BLaER1 (cell line): Measurements from ENCODE around the gene CFAP299.

Source experiments
- H3K27ac ChIP-seq: shearing (Covaris generic); formaldehyde crosslinking; 2 replicates; pipeline ENCODE4 v1.8.1; 2022
- H3K27me3 ChIP-seq: shearing (Covaris generic); formaldehyde crosslinking; 2 replicates; pipeline ENCODE4 v1.8.1; 2022
- H3K36me3 ChIP-seq: shearing (Covaris generic); formaldehyde crosslinking; 2 replicates; pipeline ENCODE4 v1.8.1; 2022
- H3K4me1 ChIP-seq: shearing (Covaris generic); formaldehyde crosslinking; 2 replicates; pipeline ENCODE4 v1.8.1; 2022
- H3K4me2 ChIP-seq: shearing (Covaris generic); formaldehyde crosslinking; 2 replicates; pipeline ENCODE4 v1.8.1; 2022
- H3K4me3 ChIP-seq: shearing (Covaris generic); formaldehyde crosslinking; 2 replicates; pipeline ENCODE4 v1.8.1; 2022
- H3K9ac ChIP-seq: shearing (Covaris generic); formaldehyde crosslinking; 2 replicates; pipeline ENCODE4 v1.8.1; 2022
- H3K9me3 ChIP-seq: shearing (Covaris generic); formaldehyde crosslinking; 2 replicates; pipeline ENCODE4 v1.8.1; 2022
- H4K20me1 ChIP-seq: shearing (Covaris generic); formaldehyde crosslinking; 2 replicates; pipeline ENCODE4 v1.8.1; 2022
- Cebpa-rat ChIP-seq: shearing (Covaris generic); IDR thresholded peaks from 2 replicates; pipeline ENCODE4 v1.8.1; 2022

The CFAP299 gene

GRCh38 chr4:80809039-80809729 lies 473.7 kb downstream of the CFAP299 start:
- Histone ChIP-seq H3K27me3 (no peaks in the 10 kb centered on the region), H4K20me1 (no peaks in the 10 kb centered on the region)
- TF ChIP-seq Cebpa-rat, result no peak

GRCh38 chr4:80811406-80811805 lies 475.9 kb downstream of the CFAP299 start:
- Histone ChIP-seq H3K4me1 (no peaks in the 10 kb centered on the region), H3K4me3 (no peak overlapping the region), H3K36me3 (no peaks in the 10 kb centered on the region), H3K4me2 (no peak overlapping the region), H4K20me1 (no peaks in the 10 kb centered on the region), H3K9ac (no peak overlapping the region), H3K9me3 (no peaks in the 10 kb centered on the region), H3K27me3 (no peaks in the 10 kb centered on the region), H3K27ac (no peak overlapping the region)
- no peak for TF ChIP-seq Cebpa-rat

More at GRCh38 chr4:80809039-80809729, 473.7 kb downstream of the CFAP299 start:
- no peak overlapping the region for H3K9ac ChIP-seq
- no peaks in the 10 kb centered on the region for H3K9me3 ChIP-seq
- H3K4me2 ChIP-seq, result no peak overlapping the region
- H3K36me3 ChIP-seq, result no peaks in the 10 kb centered on the region
- H3K27ac ChIP-seq, result no peak overlapping the region
- H3K4me1 ChIP-seq, result peaks cover 5% of the 10 kb centered on the region; the same call in 1 of the 2 replicates
- no peak overlapping the region for H3K4me3 ChIP-seq

- no peaks in the 10 kb centered on the region for H3K4me1 ChIP-seq
- no peak overlapping the region for H3K4me3 ChIP-seq
- no peaks in the 10 kb centered on the region for H3K9me3 ChIP-seq
- H4K20me1 ChIP-seq, result no peaks in the 10 kb centered on the region
- no peak overlapping the region for H3K4me2 ChIP-seq
- no peak for TF ChIP-seq Cebpa-rat
- no peaks in the 10 kb centered on the region for H3K27me3 ChIP-seq
- H3K27ac ChIP-seq, result no peak overlapping the region
- no peak overlapping the region for H3K9ac ChIP-seq
- no peaks in the 10 kb centered on the region for H3K36me3 ChIP-seq
Observed at GRCh38 chr4:80812145-80812544, 476.6 kb downstream of the CFAP299 start.

GRCh38 chr4:80814266-80814665 lies 478.7 kb downstream of the CFAP299 start:
- Histone ChIP-seq H3K9me3 (no peaks in the 10 kb centered on the region), H3K4me1 (no peaks in the 10 kb centered on the region), H3K9ac (no peak overlapping the region), H3K27me3 (no peaks in the 10 kb centered on the region), H3K36me3 (no peaks in the 10 kb centered on the region), H3K4me2 (no peak overlapping the region), H4K20me1 (no peaks in the 10 kb centered on the region), H3K27ac (no peak overlapping the region), H3K4me3 (no peak overlapping the region)
- TF ChIP-seq Cebpa-rat, result no peak

- H3K9me3 ChIP-seq, result no peaks in the 10 kb centered on the region
- no peaks in the 10 kb centered on the region for H4K20me1 ChIP-seq
- no peak overlapping the region for H3K4me3 ChIP-seq
- H3K4me2 ChIP-seq, result peak overlapping the region; percentile 18; the same call in 1 of the 2 replicates
- TF ChIP-seq Cebpa-rat, result no peak
- 0 out of 2 replicates have a peak, but pooled peaks cover 4% of the 10 kb centered on the region for H3K4me1 ChIP-seq
- no peaks in the 10 kb centered on the region for H3K27me3 ChIP-seq
- H3K27ac ChIP-seq, result no peak overlapping the region
- no peak overlapping the region for H3K9ac ChIP-seq
- no peaks in the 10 kb centered on the region for H3K36me3 ChIP-seq
Observed at GRCh38 chr4:80831383-80832361, 496.1 kb downstream of the CFAP299 start.

- Histone ChIP-seq H3K4me2 (no peak overlapping the region), H3K4me3 (no peak overlapping the region), H3K36me3 (no peaks in the 10 kb centered on the region), H4K20me1 (no peaks in the 10 kb centered on the region), H3K4me1 (peaks cover 7% of the 10 kb centered on the region; the same call in 1 of the 2 replicates), H3K9me3 (0 out of 2 replicates have a peak, but pooled peaks cover 3% of the 10 kb centered on the region), H3K27ac (no peak overlapping the region), H3K9ac (no peak overlapping the region), H3K27me3 (no peaks in the 10 kb centered on the region)
- no peak for TF ChIP-seq Cebpa-rat
Observed at GRCh38 chr4:80839281-80839680, 503.8 kb downstream of the CFAP299 start.

- Histone ChIP-seq H3K27me3 (no peaks in the 10 kb centered on the region), H3K9me3 (0 out of 2 replicates have a peak, but pooled peaks cover 3% of the 10 kb centered on the region), H3K4me2 (no peak overlapping the region), H4K20me1 (no peaks in the 10 kb centered on the region), H3K4me3 (no peak overlapping the region), H3K27ac (no peak overlapping the region), H3K9ac (no peak overlapping the region), H3K4me1 (peaks cover 7% of the 10 kb centered on the region; the same call in 1 of the 2 replicates), H3K36me3 (no peaks in the 10 kb centered on the region)
- TF ChIP-seq Cebpa-rat, result no peak
Observed at GRCh38 chr4:80839792-80840191, 504.3 kb downstream of the CFAP299 start.

GRCh38 chr4:80840396-80840795 lies 504.9 kb downstream of the CFAP299 start:
- Histone ChIP-seq H3K27me3 (no peaks in the 10 kb centered on the region), H3K4me3 (no peak overlapping the region), H3K36me3 (no peaks in the 10 kb centered on the region), H3K27ac (no peak overlapping the region), H3K9me3 (peaks cover 5% of the 10 kb centered on the region; the same call in 1 of the 2 replicates), H3K9ac (no peak overlapping the region), H3K4me1 (peaks cover 7% of the 10 kb centered on the region; the same call in 1 of the 2 replicates), H3K4me2 (no peak overlapping the region), H4K20me1 (no peaks in the 10 kb centered on the region)
- no peak for TF ChIP-seq Cebpa-rat

- peaks cover 6% of the 10 kb centered on the region; the same call in 1 of the 2 replicates for H3K9me3 ChIP-seq
- no peak for TF ChIP-seq Cebpa-rat
- no peak overlapping the region for H3K4me3 ChIP-seq
- H3K4me1 ChIP-seq, result peaks cover 7% of the 10 kb centered on the region; the same call in 1 of the 2 replicates
- no peak overlapping the region for H3K27ac ChIP-seq
- H4K20me1 ChIP-seq, result no peaks in the 10 kb centered on the region
- no peaks in the 10 kb centered on the region for H3K36me3 ChIP-seq
- no peak overlapping the region for H3K9ac ChIP-seq
- H3K27me3 ChIP-seq, result no peaks in the 10 kb centered on the region
- H3K4me2 ChIP-seq, result no peak overlapping the region; the same call in 1 of the 2 replicates
Observed at GRCh38 chr4:80841587-80842281, 506.2 kb downstream of the CFAP299 start.
